Colonic mucosa (tissue), 4 donors: Measurements from ENCODE around the gene BIN2. TPM values are rescaled to one million over a fixed set of nuclear protein-coding genes. Genes with fewer than 3 reads are reported as not detected.
A peak's percentile ranks its signal among the peaks of the same experiment; 100 is the strongest.
"Not testable (repeated sequence)": the region's sequence is repeated elsewhere in the genome, so short reads cannot be mapped to it uniquely, and the experiment has no call there.

ENCODE experiments used
- DNase-seq: peaks from one replicate; pipeline ENCODE4 v3.0.0-alpha.2; 2020
- H3K27ac ChIP-seq: fragments of 200-600 bp; one replicate; pipeline ENCODE4 v1.8.0; 2021
- H3K27me3 ChIP-seq: fragments of 200-600 bp; one replicate; pipeline ENCODE4 v1.8.0; 2021
- H3K36me3 ChIP-seq: fragments of 200-600 bp; one replicate; pipeline ENCODE4 v1.8.0; 2021
- H3K4me1 ChIP-seq: fragments of 200-600 bp; one replicate; pipeline ENCODE4 v1.8.0; 2021; ENCODE audit warnings: mild to moderate bottlenecking
- H3K4me3 ChIP-seq: fragments of 200-600 bp; one replicate; pipeline ENCODE4 v1.8.0; 2021
- H3K9ac ChIP-seq, 2 donors: one replicate each; pipeline ENCODE4 v1.7.0; 2013; ENCODE audit warnings: control low read depth in 2 of 2, low read depth in 2 of 2, low read length in 2 of 2
- H3K9me3 ChIP-seq: fragments of 200-600 bp; one replicate; pipeline ENCODE4 v1.8.0; 2021
- CTCF ChIP-seq: fragments of 200-600 bp; IDR thresholded peaks from one replicate; pipeline ENCODE4 v1.8.0; 2022; ENCODE audit warnings: antibody characterized with exemption, mild to moderate bottlenecking
- intact Hi-C: fragments of 100-400 bp; cut with DNase I; formaldehyde crosslinking; loops from one replicate; pipeline ENCODE4 v1.14.1; 2022
- total RNA-seq, 2 donors: library from RNA; stranded (reverse); fragmentation: NEBNext Ultra II Directional in 1 of 2; extraction: Animal tissue kit (Norgen Biotek cat#: 25700) in 1 of 2; gene quantifications; one replicate each; pipeline ENCODE4 v1.2.1, GENCODE V29; 2021
- donor health status: healthy.
- donor health status: DM: no; HTN: no; CAD: no.
- donor health status: DM: no; HTN: no; CAD: no.

Gene BIN2
- total RNA-seq, 2 donors from 2014 or later = 6.7 to 6.8 TPM

GRCh38 chr12:51263341-51263740 lies 60.6 kb downstream of the BIN2 start:
- intact Hi-C loops = no loop called here
- H3K9ac ChIP-seq = no peak overlapping the region
- DNase-seq = no peak
- H3K4me1 ChIP-seq = no peaks in the 10 kb centered on the region
- no peaks in the 10 kb centered on the region for H3K9me3 ChIP-seq
- no peaks in the 10 kb centered on the region for H3K36me3 ChIP-seq
- no peak overlapping the region for H3K4me3 ChIP-seq
- no peak overlapping the region for H3K27ac ChIP-seq
- no peaks in the 10 kb centered on the region for H3K27me3 ChIP-seq
- no peak for TF ChIP-seq CTCF

GRCh38 chr12:51262758-51263177 lies 61.2 kb downstream of the BIN2 start:
- intact Hi-C loops = no loop called here
- peak; percentile 33 for TF ChIP-seq CTCF
- no peaks in the 10 kb centered on the region for H3K27me3 ChIP-seq
- DNase-seq = peak; percentile 74
- no peak overlapping the region for H3K9ac ChIP-seq
- no peak overlapping the region for H3K27ac ChIP-seq
- no peak overlapping the region for H3K4me3 ChIP-seq
- no peaks in the 10 kb centered on the region for H3K9me3 ChIP-seq
- H3K4me1 ChIP-seq = no peaks in the 10 kb centered on the region
- no peaks in the 10 kb centered on the region for H3K36me3 ChIP-seq

GRCh38 chr12:51259600-51259999 lies 64.4 kb downstream of the BIN2 start:
- H3K4me3 ChIP-seq, H3K36me3 ChIP-seq, intact Hi-C loops, H3K27me3 ChIP-seq, DNase-seq, H3K9ac ChIP-seq, H3K4me1 ChIP-seq, H3K9me3 ChIP-seq, H3K27ac ChIP-seq: not testable (repeated sequence)

- H3K9me3 ChIP-seq = no peaks in the 10 kb centered on the region
- H3K27ac ChIP-seq = no peak overlapping the region
- H3K9ac ChIP-seq = no peak overlapping the region
- H3K36me3 ChIP-seq = no peaks in the 10 kb centered on the region
- H3K4me3 ChIP-seq = no peak overlapping the region
- no peaks in the 10 kb centered on the region for H3K4me1 ChIP-seq
- intact Hi-C loops = no loop called here
- no peak for DNase-seq
- no peaks in the 10 kb centered on the region for H3K27me3 ChIP-seq
- no peak for TF ChIP-seq CTCF
These were observed 69.4 kb downstream of the BIN2 start for GRCh38 chr12:51254536-51254935.

GRCh38 chr12:51253276-51253675 lies 70.7 kb downstream of the BIN2 start:
- no peak for TF ChIP-seq CTCF
- intact Hi-C loops = no loop called here
- Histone ChIP-seq H3K4me1 (no peaks in the 10 kb centered on the region), H3K27me3 (no peaks in the 10 kb centered on the region), H3K36me3 (no peaks in the 10 kb centered on the region), H3K9ac (no peak overlapping the region), H3K9me3 (no peaks in the 10 kb centered on the region), H3K27ac (no peak overlapping the region), H3K4me3 (no peak overlapping the region)
- DNase-seq = no peak

GRCh38 chr12:51247523-51248206 lies 76.3 kb downstream of the BIN2 start:
- Histone ChIP-seq H3K36me3 (no peaks in the 10 kb centered on the region), H3K27me3 (no peaks in the 10 kb centered on the region), H3K9ac (no peak overlapping the region), H3K9me3 (no peaks in the 10 kb centered on the region), H3K27ac (no peak overlapping the region), H3K4me1 (no peaks in the 10 kb centered on the region), H3K4me3 (no peak overlapping the region)
- intact Hi-C loops = no loop called here
- no peak for DNase-seq
- TF ChIP-seq CTCF = no peak
